PC-3 (cell line): ENCODE measurements around the gene MGAT4A.

Experiments
- CTCF ChIP-seq: fragments of 300-600 bp; sonication (generic); conservative IDR thresholded peaks from 2 replicates; pipeline ENCODE4 v1.5.1; 2017; ENCODE audit warnings: antibody characterized with exemption, low read depth, mild to moderate bottlenecking, low read length
- EZH2 ChIP-seq: fragments of 300-600 bp; sonication (generic); IDR thresholded peaks from one replicate; pipeline ENCODE4 v1.6.1; 2017; ENCODE audit warnings: antibody characterized with exemption, mild to moderate bottlenecking, low read length; ENCODE audit not compliant: unreplicated experiment

- TF ChIP-seq CTCF (no peak), EZH2 (no peak)
Observed at GRCh38 chr2:98764499-98764898, 33.6 kb upstream of the MGAT4A start.
